Renal cortex interstitium (tissue), 11 donors: ENCODE results near the gene RETNLB. TPM values are rescaled to one million over a fixed set of nuclear protein-coding genes. Genes with fewer than 3 reads are reported as not detected.

Source experiments
- DNase-seq, 11 donors: peaks; one replicate each; pipeline ENCODE4 v3.0.0-alpha.2; 2013; ENCODE audit warnings: low read depth in 9 of 11, low spot score in 4 of 11; ENCODE audit errors: extremely low read depth in 1 of 11
- polyA plus RNA-seq, 3 donors: library from polyadenylated mRNA; unstranded; fragments of 120-200 nt; gene quantifications; one replicate each; pipeline ENCODE4 v1.2.1, GENCODE V29; 2013; ENCODE audit not compliant: insufficient read length in 3 of 3

RETNLB gene
- polyA plus RNA-seq, 3 donors = not detected

- no peak for DNase-seq
These were observed 44.1 kb downstream of the RETNLB start for GRCh38 chr3:108713009-108713516.

Other genes with a start within 250 kb of the RETNLB start
- gene MYH15, start 246.8 kb downstream of the RETNLB start, polyA plus RNA-seq = under 1 TPM; 0.23 to 0.44 (median 0.34) TPM
- gene CIP2A, start 168.0 kb downstream of the RETNLB start, polyA plus RNA-seq = 10 to 100 TPM; 18.7 to 20.9 (median 20.3) TPM
- 10 to 100 TPM; 30.7 to 38.9 (median 35.4) TPM for gene DZIP3, start 167.7 kb downstream of the RETNLB start, polyA plus RNA-seq
- gene TRAT1, start 65.4 kb upstream of the RETNLB start, polyA plus RNA-seq = under 1 TPM; 0.07 to 0.18 (median 0.16) TPM
- gene GUCA1C, start 196.5 kb upstream of the RETNLB start, polyA plus RNA-seq = under 1 TPM; 0.22 to 0.35 (median 0.27) TPM